ENCODE data around the gene NMNAT2.

Gene NMNAT2

DNA sequence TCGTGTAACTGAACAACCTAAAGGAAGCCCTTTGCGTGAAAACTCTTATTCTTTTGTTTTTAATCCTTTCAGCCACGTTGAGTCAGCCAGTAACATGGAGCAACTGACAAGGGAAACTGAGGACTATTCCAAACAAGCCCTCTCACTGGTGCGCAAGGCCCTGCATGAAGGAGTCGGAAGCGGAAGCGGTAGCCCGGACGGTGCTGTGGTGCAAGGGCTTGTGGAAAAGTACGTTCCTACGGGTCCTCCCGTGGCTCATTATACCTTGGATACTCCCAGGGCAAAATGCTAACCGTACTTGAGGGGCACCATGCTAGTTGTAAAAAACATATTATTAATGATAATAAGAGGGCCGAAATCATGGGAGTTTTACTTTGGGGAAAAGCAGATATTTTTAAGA lies 182.7 kb downstream of the NMNAT2 start:
- Histone ChIP-seq H3K9ac (ENCODE audit: low read depth, low read length, poor library complexity) (no peak overlapping the region), H4K8ac (ENCODE audit: low read depth, low read length) (no peak overlapping the region), H3K36me3 (replicated peaks in 1 of 2; ENCODE audit: control insufficient read depth in 2 of 2, insufficient read depth in 2 of 2, low read length in 2 of 2) (no peaks in the 10 kb centered on the region), H3K4me3 (ENCODE audit: low read length in 2 of 2) (no peak overlapping the region), H4K91ac (ENCODE audit: low read depth, low read length, poor library complexity) (no peak overlapping the region), H3K18ac (ENCODE audit: low read length) (no peak overlapping the region), H2AFZ (ENCODE audit: low read length) (peak overlapping the region; percentile 94), H3K4ac (ENCODE audit: low read length) (no peak overlapping the region), H3K79me1 (ENCODE audit: low read depth, low read length) (no peaks in the 10 kb centered on the region), H3K27me3 (ENCODE audit: control insufficient read depth in 3 of 3, insufficient read depth in 3 of 3, low read depth in 1 of 3, low read length in 3 of 3) (no peaks in the 10 kb centered on the region), H2BK120ac (ENCODE audit: low read depth, low read length) (no peak overlapping the region), H2BK15ac (ENCODE audit: low read length) (no peak overlapping the region), H3K23ac (ENCODE audit: low read depth, low read length, poor library complexity) (no peak overlapping the region), H2BK12ac (ENCODE audit: low read length) (no peak overlapping the region), H2AK5ac (ENCODE audit: low read depth, low read length) (no peak overlapping the region), H3K14ac (ENCODE audit: low read length) (no peak overlapping the region), H2BK5ac (ENCODE audit: low read length) (no peak overlapping the region), H3K27ac (replicated peaks; ENCODE audit: low read length) (peak overlapping the region; percentile 88), H3K4me2 (ENCODE audit: insufficient read depth, low read length, poor library complexity, severe bottlenecking) (no peak overlapping the region), H3K4me1 (ENCODE audit: control insufficient read depth in 2 of 2, insufficient read depth in 1 of 2, low read depth in 1 of 2, low read length in 2 of 2) (peaks cover 0 to 17% of the 10 kb centered on the region in 2 donors), H3K9me3 (replicated peaks in 1 of 2; ENCODE audit: control insufficient read depth in 2 of 2, insufficient read depth in 1 of 2, low read depth in 1 of 2, low read length in 2 of 2) (no peaks in the 10 kb centered on the region)
- no peak for DNase-seq (ENCODE audit: low spot score)
- WGBS, 2 donors (ENCODE audit: extremely low coverage in 2 of 2, insufficient read length in 2 of 2, insufficient replicate concordance in 1 of 2), result no CpG with 5 or more reads among the region's 14 CpGs

- Histone ChIP-seq H3K4ac (ENCODE audit: low read length) (no peak overlapping the region), H2AFZ (ENCODE audit: low read length) (peak overlapping the region; percentile 94), H3K79me1 (ENCODE audit: low read depth, low read length) (no peaks in the 10 kb centered on the region), H3K18ac (ENCODE audit: low read length) (peak overlapping the region; percentile 54), H4K8ac (ENCODE audit: low read depth, low read length) (no peak overlapping the region), H3K9me3 (replicated peaks in 1 of 2; ENCODE audit: control insufficient read depth in 2 of 2, insufficient read depth in 1 of 2, low read depth in 1 of 2, low read length in 2 of 2) (no peaks in the 10 kb centered on the region), H3K4me3 (ENCODE audit: low read length in 2 of 2) (peak overlapping the region in 1 of 2 donors; percentile 44), H2AK5ac (ENCODE audit: low read depth, low read length) (no peak overlapping the region), H3K27me3 (ENCODE audit: control insufficient read depth in 3 of 3, insufficient read depth in 3 of 3, low read depth in 1 of 3, low read length in 3 of 3) (no peaks in the 10 kb centered on the region), H3K27ac (replicated peaks; ENCODE audit: low read length) (peak overlapping the region; percentile 88), H3K23ac (ENCODE audit: low read depth, low read length, poor library complexity) (no peak overlapping the region), H2BK12ac (ENCODE audit: low read length) (no peak overlapping the region), H4K91ac (ENCODE audit: low read depth, low read length, poor library complexity) (no peak overlapping the region), H2BK120ac (ENCODE audit: low read depth, low read length) (peak overlapping the region; percentile 6), H3K36me3 (replicated peaks in 1 of 2; ENCODE audit: control insufficient read depth in 2 of 2, insufficient read depth in 2 of 2, low read length in 2 of 2) (no peaks in the 10 kb centered on the region), H3K4me2 (ENCODE audit: insufficient read depth, low read length, poor library complexity, severe bottlenecking) (peak overlapping the region; percentile 29), H2BK5ac (ENCODE audit: low read length) (peak overlapping the region; percentile 9), H3K9ac (ENCODE audit: low read depth, low read length, poor library complexity) (no peak overlapping the region), H2BK15ac (ENCODE audit: low read length) (no peak overlapping the region), H3K14ac (ENCODE audit: low read length) (no peak overlapping the region), H3K4me1 (ENCODE audit: control insufficient read depth in 2 of 2, insufficient read depth in 1 of 2, low read depth in 1 of 2, low read length in 2 of 2) (peaks cover 0 to 17% of the 10 kb centered on the region in 2 donors)
- no CpG with 5 or more reads among the region's 15 CpGs for WGBS, 2 donors (ENCODE audit: extremely low coverage in 2 of 2, insufficient read length in 2 of 2, insufficient replicate concordance in 1 of 2)
- peak; percentile 63 for DNase-seq (ENCODE audit: low spot score)
These were observed 183.3 kb downstream of the NMNAT2 start for GRCh38 chr1:183234660-183235476.

DNA sequence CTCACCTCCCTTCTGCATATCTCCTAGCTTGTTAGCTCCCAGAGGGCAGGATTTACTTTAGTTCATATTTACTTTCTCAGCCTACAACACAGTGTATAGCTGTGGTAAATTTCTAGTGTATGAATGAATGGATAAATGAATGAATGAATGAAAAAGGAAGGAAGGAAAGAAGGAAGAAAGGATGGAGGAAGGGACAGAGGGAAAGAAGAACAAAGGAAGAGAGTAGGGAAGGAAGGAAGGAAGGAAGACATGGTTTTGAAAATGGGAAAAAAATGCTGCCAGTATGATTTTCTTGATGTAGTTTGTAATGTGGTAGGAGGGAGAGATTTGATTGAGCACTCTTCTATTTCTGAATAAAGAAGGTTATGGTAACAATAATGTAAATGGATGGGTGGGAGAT lies 185.1 kb downstream of the NMNAT2 start:
- no peak overlapping the region for H3K23ac ChIP-seq (ENCODE audit: low read depth, low read length, poor library complexity)
- H2AFZ ChIP-seq (ENCODE audit: low read length), result no peak overlapping the region
- no peak overlapping the region for H2BK5ac ChIP-seq (ENCODE audit: low read length)
- no peak for DNase-seq (ENCODE audit: low spot score)
- H3K14ac ChIP-seq (ENCODE audit: low read length), result no peak overlapping the region
- H3K79me1 ChIP-seq (ENCODE audit: low read depth, low read length), result no peaks in the 10 kb centered on the region
- no peaks in the 10 kb centered on the region for H3K9me3 ChIP-seq (replicated peaks in 1 of 2; ENCODE audit: control insufficient read depth in 2 of 2, insufficient read depth in 1 of 2, low read depth in 1 of 2, low read length in 2 of 2)
- no peak overlapping the region for H2BK15ac ChIP-seq (ENCODE audit: low read length)
- no peaks in the 10 kb centered on the region for H3K36me3 ChIP-seq (replicated peaks in 1 of 2; ENCODE audit: control insufficient read depth in 2 of 2, insufficient read depth in 2 of 2, low read length in 2 of 2)
- H3K4me1 ChIP-seq (ENCODE audit: control insufficient read depth in 2 of 2, insufficient read depth in 1 of 2, low read depth in 1 of 2, low read length in 2 of 2), result peaks cover 0 to 21% of the 10 kb centered on the region in 2 donors
- no peak overlapping the region for H2BK120ac ChIP-seq (ENCODE audit: low read depth, low read length)
- no peak overlapping the region for H3K18ac ChIP-seq (ENCODE audit: low read length)
- H4K8ac ChIP-seq (ENCODE audit: low read depth, low read length), result no peak overlapping the region
- no peak overlapping the region for H3K4ac ChIP-seq (ENCODE audit: low read length)
- H2AK5ac ChIP-seq (ENCODE audit: low read depth, low read length), result no peak overlapping the region
- H2BK12ac ChIP-seq (ENCODE audit: low read length), result no peak overlapping the region
- H3K9ac ChIP-seq (ENCODE audit: low read depth, low read length, poor library complexity), result no peak overlapping the region
- H3K4me2 ChIP-seq (ENCODE audit: insufficient read depth, low read length, poor library complexity, severe bottlenecking), result no peak overlapping the region
- no peak overlapping the region for H4K91ac ChIP-seq (ENCODE audit: low read depth, low read length, poor library complexity)
- no peaks in the 10 kb centered on the region for H3K27me3 ChIP-seq (ENCODE audit: control insufficient read depth in 3 of 3, insufficient read depth in 3 of 3, low read depth in 1 of 3, low read length in 3 of 3)
- no peak overlapping the region for H3K4me3 ChIP-seq (ENCODE audit: low read length in 2 of 2)
- H3K27ac ChIP-seq (replicated peaks; ENCODE audit: low read length), result no peak overlapping the region

GRCh38 chr1:183231545-183231944 lies 186.6 kb downstream of the NMNAT2 start:
- Histone ChIP-seq H3K36me3 (replicated peaks in 1 of 2; ENCODE audit: control insufficient read depth in 2 of 2, insufficient read depth in 2 of 2, low read length in 2 of 2) (no peaks in the 10 kb centered on the region), H3K18ac (ENCODE audit: low read length) (no peak overlapping the region), H3K23ac (ENCODE audit: low read depth, low read length, poor library complexity) (no peak overlapping the region), H4K8ac (ENCODE audit: low read depth, low read length) (no peak overlapping the region), H3K27me3 (ENCODE audit: control insufficient read depth in 3 of 3, insufficient read depth in 3 of 3, low read depth in 1 of 3, low read length in 3 of 3) (no peaks in the 10 kb centered on the region), H3K9ac (ENCODE audit: low read depth, low read length, poor library complexity) (no peak overlapping the region), H3K4ac (ENCODE audit: low read length) (no peak overlapping the region), H2AFZ (ENCODE audit: low read length) (no peak overlapping the region), H2AK5ac (ENCODE audit: low read depth, low read length) (no peak overlapping the region), H3K79me1 (ENCODE audit: low read depth, low read length) (no peaks in the 10 kb centered on the region), H3K14ac (ENCODE audit: low read length) (no peak overlapping the region), H3K4me3 (ENCODE audit: low read length in 2 of 2) (no peak overlapping the region), H3K4me1 (ENCODE audit: control insufficient read depth in 2 of 2, insufficient read depth in 1 of 2, low read depth in 1 of 2, low read length in 2 of 2) (peaks cover 12 to 19% of the 10 kb centered on the region in 2 donors), H2BK12ac (ENCODE audit: low read length) (no peak overlapping the region), H3K27ac (replicated peaks; ENCODE audit: low read length) (no peak overlapping the region), H4K91ac (ENCODE audit: low read depth, low read length, poor library complexity) (no peak overlapping the region), H3K4me2 (ENCODE audit: insufficient read depth, low read length, poor library complexity, severe bottlenecking) (no peak overlapping the region), H2BK5ac (ENCODE audit: low read length) (no peak overlapping the region), H3K9me3 (replicated peaks in 1 of 2; ENCODE audit: control insufficient read depth in 2 of 2, insufficient read depth in 1 of 2, low read depth in 1 of 2, low read length in 2 of 2) (no peaks in the 10 kb centered on the region), H2BK120ac (ENCODE audit: low read depth, low read length) (no peak overlapping the region), H2BK15ac (ENCODE audit: low read length) (no peak overlapping the region)
- WGBS, 2 donors (ENCODE audit: extremely low coverage in 2 of 2, insufficient read length in 2 of 2, insufficient replicate concordance in 1 of 2), result no CpG with 5 or more reads among the region's 1 CpG
- no peak for DNase-seq (ENCODE audit: low spot score)
